ENCODE data around the gene MCCC2. TPM values are rescaled to one million over a fixed set of nuclear protein-coding genes. Genes with fewer than 3 reads are reported as not detected.

Gene MCCC2
- total RNA-seq, 6 experiments from 2014 or later = 70.4 to 92.7 (median 81.0) TPM

DNA sequence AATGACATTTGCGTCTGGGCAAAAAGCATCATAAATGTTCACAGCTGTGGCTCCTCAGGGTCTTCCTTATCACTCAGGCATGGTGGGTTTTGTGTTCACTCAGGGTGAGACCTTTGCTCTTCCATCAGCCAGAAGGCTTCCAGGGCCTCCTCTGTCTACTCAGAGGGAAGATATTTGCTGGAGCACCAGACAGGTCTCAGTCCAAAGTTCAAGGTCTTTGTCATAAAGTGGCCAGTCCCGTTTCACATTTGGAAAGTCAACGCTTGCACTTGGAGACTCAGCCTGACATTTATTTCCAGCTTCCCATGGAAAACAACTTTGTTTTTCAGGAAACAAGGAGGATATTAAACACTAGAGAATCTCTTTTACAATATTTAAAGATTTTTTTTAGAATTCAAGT lies 119.8 kb downstream of the MCCC2 start:
- no peaks in the 10 kb centered on the region for H3K9me3 ChIP-seq
- TF ChIP-seq, protein P1, sequence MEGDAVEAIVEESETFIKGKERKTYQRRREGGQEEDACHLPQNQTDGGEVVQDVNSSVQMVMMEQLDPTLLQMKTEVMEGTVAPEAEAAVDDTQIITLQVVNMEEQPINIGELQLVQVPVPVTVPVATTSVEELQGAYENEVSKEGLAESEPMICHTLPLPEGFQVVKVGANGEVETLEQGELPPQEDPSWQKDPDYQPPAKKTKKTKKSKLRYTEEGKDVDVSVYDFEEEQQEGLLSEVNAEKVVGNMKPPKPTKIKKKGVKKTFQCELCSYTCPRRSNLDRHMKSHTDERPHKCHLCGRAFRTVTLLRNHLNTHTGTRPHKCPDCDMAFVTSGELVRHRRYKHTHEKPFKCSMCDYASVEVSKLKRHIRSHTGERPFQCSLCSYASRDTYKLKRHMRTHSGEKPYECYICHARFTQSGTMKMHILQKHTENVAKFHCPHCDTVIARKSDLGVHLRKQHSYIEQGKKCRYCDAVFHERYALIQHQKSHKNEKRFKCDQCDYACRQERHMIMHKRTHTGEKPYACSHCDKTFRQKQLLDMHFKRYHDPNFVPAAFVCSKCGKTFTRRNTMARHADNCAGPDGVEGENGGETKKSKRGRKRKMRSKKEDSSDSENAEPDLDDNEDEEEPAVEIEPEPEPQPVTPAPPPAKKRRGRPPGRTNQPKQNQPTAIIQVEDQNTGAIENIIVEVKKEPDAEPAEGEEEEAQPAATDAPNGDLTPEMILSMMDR (IDR thresholded peaks at IDR 0.05) = no peak
- no peak for TF ChIP-seq POLR2A (IDR thresholded peaks at IDR 0.05)
- ATAC-seq (no peak), DNase-seq (no peak)
- H3K36me3 ChIP-seq = no peaks in the 10 kb centered on the region
- H3K27me3 ChIP-seq = no peaks in the 10 kb centered on the region
- no peak overlapping the region for H3K4me3 ChIP-seq
- H3K27ac ChIP-seq = no peak overlapping the region
- no peaks in the 10 kb centered on the region for H3K4me1 ChIP-seq
- 29% methylated on average over 2 of the region's 3 CpGs for WGBS (ENCODE audit: insufficient coverage, low coverage, low lambda C conversion rate, missing lambda C conversion rate)
- intact Hi-C loops (cut with DNase I) = no loop called here

Small RNA genes lying within 50 kb of the gene (small RNA-seq; reads per million reads assigned to genes)
- 0 reads per million in 2 experiments for gene HMGN1P12

Other genes starting within 250 kb of the MCCC2 start
- 10 to 100 TPM in 5 of 6 experiments, 1 to 10 TPM in 1; 7.3 to 16.6 (median 11.9) TPM for gene BDP1, start 131.7 kb upstream of the MCCC2 start, total RNA-seq
- not detected for gene CARTPT, start 131.9 kb downstream of the MCCC2 start, total RNA-seq